GM18519 (cell line): Measurements from ENCODE around the gene EARS2.
"Not testable (repeated sequence)": the region's sequence is repeated elsewhere in the genome, so short reads cannot be mapped to it uniquely, and the experiment has no call there.

Experiments used
- ATAC-seq: cut with Tn5 transposase; IDR thresholded peaks from one replicate; pipeline ENCODE4 v1.9.1; 2021; ENCODE audit warnings: mild to moderate bottlenecking, moderate library complexity; ENCODE audit not compliant: unreplicated experiment, low FRiP score

EARS2 gene

DNA sequence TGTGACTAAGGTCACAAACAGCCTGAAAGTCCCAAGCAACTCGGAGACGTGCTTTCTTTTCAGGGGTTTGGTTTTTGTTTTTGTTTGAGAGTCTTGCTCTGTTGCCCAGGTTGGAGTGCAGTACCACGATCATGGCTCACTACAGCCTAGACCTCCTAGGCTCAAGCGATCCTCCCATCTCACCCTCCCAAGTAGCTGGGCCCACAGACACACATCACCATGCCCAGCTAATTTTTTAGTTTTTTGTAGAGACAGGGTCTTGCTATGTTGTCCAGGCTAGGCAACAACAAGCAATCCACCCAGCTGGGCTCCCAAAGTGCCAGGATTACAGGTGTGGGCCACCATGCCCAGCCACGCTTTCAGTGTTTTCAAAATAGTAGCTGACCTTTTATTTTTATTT, 27.1 kb downstream of the EARS2 start:
- ATAC-seq, result no peak

DNA sequence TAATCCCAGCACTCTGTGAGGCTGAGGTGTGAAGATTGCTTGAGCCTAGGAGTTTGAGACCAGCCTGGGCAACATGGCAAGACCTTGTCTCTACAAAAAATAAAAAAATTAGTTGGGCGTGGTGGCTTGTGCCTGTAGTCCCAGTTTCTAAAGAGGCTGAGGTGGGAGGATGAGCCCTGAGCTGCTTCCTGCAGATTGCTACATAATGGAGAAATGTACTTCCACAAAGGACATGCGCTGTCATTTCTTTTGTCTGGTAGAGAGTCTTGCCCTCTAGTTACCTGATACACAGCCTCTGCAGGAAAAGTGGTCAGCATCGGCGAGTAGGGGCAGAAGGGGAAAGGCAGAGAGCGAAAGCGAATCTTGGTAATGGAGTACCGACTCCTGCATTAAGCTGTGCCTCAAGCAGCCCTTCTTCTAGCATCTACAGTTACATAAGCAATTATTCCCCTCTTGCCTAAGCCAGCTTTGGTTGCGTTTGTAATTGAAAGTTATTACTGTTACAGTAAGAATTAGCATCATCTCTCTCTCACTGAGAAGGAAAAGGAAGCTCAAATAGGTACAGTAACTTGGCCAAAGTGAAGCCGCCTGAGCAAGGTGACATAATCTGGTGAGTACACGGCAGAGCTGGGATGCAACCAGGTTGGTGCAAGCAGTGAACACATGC, 28.4 kb downstream of the EARS2 start:
- ATAC-seq, result no peak

DNA sequence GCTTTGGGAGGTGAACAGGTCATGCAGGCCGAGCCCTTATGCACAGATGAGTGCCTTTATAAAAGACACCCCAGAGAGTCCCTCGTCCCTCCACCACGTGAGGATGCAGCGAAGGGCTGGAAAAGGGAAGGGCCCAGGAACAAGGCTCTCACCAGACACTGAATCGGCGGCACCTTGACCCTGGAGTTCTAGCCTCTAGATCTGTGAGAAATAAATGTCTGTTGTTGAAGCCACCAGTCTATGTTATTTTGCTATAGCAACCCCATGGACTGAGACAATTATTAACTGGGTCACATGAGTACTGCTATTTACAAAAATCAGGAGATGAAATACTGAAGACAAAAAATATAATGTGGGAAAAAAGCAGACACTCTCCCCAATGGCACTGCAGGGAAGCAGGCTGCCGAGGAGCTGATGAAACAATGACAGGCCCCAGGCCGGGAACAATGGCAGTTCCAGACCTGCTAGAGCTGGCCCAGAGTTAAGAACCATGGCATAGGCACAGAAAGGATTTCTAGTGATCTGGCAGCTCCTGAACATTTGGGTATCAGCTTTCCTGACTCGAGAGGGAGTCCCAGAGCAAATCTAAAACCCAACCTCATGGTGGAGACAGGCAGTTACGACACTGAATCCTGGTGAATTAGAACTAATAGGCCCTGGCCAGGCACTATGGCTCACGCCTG, 29.0 kb downstream of the EARS2 start:
- no peak for ATAC-seq

DNA sequence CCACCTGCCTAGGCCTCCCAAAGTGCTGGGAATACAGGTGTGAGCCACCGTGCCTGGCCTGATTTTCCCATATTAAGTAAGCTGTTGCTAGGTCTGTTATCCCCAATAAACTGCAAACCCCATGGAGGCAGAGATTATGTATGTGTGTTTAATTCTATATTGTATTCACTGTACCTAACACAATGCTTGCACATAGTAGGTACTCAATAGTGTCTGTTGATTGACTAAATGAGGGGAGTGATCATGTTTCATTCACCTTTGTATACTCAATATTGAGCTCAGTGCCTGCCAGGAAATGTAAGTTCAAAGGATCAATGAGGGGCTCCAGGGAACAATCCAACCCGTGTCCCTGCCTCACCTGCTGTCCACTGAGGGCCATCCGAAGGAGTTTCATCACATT, 32.3 kb downstream of the EARS2 start:
- ATAC-seq, result no peak

DNA sequence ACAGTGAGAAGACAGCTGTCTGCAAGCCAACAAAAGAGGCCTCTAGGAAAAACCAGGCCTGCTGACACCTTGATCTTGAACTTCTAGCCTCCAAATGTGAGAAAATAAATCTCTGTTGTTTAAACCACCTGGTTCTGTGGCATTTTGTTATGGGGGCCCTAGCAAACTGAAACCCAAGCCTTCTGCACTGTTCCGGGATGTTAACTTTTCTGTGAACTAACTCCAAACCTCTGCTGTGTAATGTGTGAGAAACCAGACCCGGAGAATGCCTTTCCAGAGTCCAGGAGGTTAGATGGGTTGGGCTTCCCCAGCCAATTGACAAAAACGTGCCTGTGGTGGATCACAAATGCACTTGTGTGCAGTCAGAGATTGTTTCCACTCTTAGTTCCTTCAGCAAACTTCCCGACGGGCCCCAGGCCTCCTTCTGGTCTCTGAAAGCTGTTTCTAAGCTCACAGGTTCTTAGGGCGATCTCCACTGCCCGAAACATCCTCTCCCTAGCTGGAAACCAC, 33.2 kb downstream of the EARS2 start:
- ATAC-seq, result no peak

DNA sequence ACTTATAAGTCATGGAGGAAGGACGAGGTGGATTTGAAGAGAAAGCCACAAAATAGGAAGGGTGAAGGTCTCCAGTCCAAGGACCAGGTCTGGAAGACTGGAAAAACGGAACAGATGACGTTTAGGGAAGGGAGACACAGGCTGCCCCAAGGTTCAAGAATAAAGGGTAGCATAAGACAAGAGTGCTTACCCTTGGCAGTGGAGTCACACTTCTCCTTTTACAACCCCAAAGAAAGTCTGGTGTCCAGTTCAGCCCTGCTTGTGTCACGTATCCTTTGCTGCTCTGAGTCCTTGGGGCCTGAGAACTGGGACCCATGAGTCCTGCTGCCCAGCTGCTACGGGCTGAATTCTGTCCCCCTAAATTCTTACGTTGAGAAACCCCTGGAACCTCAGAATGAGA, 33.8 kb downstream of the EARS2 start:
- no peak for ATAC-seq

DNA sequence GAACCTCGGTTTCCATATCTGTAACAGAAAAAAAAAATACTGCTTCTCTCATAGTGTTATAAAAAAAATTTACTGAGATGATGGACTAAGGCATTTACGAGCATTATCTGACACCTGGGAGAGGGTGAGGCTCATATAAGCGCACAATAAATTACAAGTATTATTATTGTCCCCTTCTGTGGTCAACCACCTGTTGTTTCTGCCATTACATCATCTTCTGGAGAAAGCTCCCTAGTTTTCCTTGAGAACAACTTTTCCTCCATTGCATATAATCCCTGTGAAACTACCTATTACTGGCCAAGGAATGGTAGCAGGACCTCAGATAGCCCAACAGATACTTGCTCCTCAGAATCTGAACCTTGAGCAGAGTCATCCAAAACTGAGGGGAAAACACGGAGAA, 35.2 kb downstream of the EARS2 start:
- no peak for ATAC-seq

DNA sequence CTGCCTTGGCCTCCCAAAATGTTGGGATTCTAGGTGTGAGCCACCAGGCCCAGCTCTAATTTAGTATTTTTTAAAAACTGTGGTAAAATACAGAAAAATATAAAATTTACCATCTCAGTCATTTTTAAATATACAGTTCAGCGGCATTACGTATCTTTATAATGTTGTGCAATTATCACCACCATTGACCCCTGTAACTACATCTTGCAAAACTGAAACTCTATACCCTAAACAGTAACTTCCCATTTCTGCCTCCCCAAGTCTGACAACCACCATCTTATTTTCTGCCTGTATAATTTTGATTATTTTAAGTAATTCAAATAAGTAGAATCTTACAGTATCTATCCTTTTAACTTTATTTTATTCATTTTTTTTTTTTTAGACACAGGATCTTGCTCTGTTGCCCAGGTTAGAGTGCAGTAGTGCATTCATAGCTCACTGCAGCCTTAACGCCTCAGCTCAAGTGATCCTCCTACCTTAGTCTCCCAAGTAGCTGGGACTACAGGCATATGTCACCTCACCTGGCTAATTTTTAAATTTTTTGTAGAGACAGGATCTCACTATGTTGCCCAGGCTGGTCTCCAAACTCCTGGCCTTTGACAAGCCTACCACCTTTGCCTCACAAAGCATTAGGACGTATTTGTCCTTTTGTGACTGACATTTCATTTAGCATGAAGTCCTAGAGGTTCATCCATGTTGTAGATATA, 36.0 kb downstream of the EARS2 start:
- ATAC-seq, result no peak

DNA sequence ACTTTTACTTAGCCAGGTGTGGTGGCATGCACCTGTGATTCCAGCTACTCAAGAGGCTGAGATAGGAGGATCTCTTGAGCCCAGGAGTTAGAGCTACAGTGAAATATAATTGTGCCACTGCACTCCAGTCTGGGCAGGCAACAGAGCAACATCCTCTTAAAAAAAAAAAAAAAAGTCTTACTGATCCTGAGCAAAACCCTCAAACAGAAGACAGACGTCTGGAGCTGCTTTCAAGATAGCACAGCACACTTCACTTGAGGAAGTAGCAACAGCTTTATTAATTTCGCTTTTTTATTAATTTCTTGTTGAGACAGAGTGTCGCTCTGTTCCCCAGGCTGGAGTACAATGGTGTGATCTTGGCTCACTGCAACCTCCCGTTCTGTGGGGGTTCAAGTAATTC, 36.6 kb downstream of the EARS2 start:
- no peak for ATAC-seq

DNA sequence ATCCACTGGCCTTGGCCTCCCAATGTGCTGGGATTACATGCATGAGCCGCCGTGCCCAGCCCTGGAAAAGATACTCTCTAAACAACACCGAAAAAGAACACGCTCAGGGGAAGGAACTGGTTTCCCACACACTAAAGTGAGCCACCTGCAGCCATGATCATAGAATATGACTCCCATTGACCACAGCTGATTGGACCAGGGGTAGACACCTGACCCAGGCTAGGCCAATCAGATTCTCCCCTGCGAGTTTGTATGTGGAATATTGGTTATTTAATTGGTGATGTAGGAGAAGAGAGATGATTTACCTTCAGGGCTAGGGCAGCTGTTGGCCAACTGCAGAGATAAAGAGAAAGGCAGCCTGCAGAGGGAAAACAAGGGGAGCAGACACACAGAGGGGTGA, 37.9 kb downstream of the EARS2 start:
- no peak for ATAC-seq

DNA sequence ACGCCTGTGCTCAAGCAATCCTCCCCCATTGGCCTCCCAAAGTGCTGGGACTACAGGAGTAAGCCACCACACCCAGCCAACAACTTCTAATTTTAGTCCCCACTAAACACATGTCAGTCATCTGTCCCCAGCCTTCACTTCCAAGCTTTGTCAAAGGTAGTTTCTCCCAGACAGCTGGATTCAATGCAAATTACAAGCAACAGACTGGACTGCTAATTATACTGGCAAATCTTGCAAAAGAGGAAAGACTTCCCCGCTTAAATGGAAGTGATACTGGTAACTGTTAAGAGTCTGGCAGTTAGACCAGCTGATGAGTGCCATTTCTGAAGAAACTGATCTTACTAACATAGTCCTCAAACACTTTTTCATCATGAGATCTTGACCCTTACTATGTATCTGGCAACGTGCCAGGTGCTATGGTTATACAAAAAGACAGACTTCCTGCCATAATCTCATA, 38.7 kb downstream of the EARS2 start:
- ATAC-seq, result no peak

DNA sequence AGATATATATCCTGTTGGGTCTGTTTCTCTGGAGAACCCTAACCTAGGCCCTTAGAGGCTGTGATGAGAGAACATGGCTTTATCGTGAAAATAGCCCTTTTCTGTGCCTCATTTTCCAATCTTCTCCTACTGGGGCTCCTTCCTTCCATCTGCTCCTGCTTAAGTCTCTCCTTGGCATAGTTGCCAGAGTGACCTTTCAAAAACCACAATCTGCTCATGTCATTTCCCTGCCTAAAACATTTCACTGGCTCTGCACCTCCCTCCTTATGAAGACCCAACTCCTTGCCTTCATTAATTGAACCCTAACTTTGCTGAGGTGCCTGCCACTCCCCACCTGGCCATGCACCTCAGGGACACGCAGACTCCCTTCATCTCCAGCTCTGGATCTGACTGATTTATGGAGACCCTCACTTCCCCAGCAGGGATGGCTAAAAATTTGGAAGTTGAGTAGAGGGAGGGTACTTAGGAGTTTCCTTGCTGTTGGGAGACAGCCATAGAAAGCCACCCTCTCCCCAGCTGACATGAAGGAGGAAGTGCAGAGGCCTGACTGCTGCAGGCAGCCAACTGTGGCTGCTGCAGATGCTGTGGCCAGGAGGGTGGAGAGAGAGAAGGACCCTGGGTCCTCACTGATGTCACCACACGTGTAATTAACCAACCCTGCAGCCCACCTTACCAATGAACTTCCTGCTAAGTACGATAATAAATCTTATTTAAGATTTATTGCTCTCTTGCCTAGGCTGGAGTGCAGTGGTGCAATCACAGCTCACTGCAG, 40.6 kb downstream of the EARS2 start:
- no peak for ATAC-seq

DNA sequence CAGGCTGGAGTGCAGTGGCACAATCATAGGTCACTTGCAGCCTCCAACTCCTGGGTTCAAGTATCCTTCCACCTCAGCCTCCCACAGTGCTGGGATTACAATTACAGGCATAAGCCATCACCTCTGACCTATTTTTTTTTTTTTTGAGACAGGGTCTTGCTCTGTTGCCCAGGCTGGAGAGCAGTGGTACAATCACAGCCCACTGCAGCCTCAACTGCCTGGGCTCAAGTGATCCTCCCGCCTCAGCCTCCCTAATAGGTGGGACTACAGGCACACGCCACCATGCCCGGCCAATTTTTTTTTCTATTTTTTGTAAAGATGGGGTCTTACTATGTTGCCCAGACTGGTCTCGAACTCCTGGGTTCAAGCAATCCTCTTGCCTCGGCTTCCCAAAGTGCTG, 41.3 kb downstream of the EARS2 start:
- ATAC-seq, result no peak

DNA sequence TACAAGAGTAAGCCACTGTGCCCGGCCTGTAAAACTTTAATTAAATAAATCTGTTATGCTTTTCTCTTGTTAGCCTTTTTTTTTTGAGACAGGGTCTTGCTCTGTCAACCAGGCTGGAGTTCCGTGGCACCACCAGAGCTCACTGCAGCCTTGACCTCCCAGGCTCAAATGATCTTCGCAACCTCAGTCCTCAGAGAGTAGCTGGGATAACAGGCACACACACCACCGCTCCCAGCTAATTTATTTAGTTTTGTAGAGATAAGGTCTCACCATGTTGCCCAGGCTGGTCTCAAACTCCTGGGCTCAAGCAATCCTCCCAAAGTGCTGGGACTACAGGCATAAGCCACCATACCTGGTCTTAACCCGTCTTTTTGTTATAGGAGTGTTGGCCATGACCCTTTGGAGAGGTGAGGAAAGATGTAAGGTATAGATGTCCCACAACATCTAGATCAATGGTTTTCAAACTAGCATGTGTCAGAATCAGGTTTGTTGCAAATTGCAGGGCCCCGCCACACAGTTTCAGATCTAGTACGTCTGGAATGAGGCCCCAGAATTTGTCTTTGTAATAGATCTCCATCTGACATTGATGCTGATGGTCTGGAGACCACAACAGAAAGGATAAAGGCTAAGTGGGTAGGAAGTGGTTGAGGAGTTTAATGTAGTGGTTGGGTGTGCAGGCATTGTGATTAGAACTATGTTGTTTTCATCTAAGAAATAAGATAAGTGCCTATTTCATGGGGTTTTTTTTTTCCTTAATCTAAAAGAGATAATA, 42.6 kb downstream of the EARS2 start:
- no peak for ATAC-seq

DNA sequence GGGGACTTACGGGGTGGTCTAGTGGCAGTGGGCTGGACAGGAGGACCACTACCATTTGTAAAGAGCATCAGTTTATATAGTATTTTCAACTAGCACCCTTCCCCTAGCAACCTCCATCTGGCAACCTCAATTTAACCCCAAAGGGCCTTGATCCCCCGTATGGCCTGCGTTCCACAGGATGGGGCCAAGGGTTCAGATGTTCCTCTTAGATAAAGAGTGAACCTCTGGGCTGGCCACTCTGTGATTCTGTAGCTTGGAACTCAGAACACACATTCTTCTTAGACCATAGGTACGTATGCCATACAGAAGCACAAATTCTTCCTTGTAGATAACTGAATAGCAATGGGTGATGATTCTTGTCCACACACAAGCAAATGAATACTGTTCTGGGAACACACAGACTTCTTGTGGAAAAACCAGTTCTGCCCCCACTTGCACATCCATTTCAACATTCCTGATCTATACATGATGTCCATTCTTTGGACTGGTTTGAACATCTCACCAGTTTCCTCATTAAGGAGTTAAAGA, 44.9 kb downstream of the EARS2 start:
- no peak for ATAC-seq

DNA sequence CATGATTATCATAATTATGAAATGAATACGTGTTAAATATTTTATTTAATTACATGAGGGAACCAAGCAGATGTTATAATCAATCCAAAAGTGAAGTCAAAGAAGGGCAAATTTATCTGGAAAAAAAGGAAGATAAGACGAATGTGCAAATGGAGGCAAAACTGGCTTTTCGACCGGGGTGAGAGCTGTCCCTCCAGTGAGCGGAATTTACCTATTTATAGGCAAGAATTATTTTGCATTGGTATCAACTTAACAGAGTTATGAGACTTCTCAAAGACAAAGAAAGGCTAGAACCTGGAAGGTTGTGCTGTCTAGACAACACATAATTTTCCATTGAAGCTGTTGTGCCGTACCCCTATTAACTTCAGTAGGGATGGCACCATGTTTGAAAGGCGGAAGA, 45.4 kb downstream of the EARS2 start:
- no peak for ATAC-seq

DNA sequence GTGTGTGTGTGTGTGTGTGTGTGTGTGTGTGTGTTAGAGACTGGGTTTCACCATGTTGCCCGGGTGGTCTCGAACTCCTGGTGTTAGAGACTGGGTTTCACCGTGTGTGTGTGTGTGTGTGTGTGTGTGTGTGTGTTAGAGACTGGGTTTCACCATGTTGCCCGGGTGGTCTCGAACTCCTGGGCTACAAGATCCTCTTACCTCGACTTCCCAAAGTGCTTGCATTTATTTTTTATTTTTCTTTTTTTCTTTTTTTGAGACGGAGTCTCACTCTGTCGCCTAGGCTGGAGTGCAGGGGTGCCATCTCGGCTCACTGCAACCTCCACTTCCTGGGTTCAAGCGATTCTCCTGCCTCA, 46.3 kb downstream of the EARS2 start:
- ATAC-seq, result not testable (repeated sequence)

DNA sequence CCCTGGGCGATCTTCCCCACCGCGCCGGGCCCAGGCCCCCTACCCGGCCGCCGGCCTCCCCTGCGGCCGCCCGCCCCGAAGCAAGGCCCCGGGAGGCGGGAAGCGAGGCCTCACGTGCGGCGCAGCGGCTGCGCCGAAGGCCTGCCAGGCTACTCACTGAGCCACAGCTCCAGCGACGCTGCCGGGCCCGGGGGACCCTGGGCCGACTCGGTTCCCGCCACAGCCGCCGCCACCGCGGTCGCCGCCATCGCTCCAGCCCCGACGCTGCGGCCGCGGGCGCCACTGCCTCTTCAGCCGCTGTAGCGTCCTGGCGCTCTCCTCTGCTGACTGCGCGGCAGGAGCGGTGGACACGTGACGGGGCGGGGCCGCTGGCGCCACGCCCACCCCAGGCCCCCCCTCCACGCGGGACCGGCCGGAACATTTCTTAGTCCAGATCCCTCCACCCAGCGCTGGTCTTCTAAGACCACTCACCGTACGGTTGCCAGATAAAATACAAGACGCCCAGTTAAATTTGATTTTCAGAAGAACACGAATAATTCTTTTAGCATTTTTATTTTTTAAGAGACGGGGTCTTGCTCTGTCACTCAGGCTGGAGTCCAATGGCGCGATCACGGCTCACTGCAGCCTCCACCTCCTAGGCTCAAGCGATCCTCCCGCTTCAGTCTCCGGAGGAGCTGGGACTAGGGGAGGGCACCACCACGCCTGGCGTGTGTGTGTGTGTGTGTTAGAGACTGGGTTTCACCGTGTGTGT, 46.8 kb downstream of the EARS2 start, which contains the start of gene GGA2:
Gene GGA2 (minus strand): TSS at position 331 of the 751 bp plus-strand sequence. CDS start 83 bp downstream, at position 248.
- ATAC-seq, result peak; percentile 68

DNA sequence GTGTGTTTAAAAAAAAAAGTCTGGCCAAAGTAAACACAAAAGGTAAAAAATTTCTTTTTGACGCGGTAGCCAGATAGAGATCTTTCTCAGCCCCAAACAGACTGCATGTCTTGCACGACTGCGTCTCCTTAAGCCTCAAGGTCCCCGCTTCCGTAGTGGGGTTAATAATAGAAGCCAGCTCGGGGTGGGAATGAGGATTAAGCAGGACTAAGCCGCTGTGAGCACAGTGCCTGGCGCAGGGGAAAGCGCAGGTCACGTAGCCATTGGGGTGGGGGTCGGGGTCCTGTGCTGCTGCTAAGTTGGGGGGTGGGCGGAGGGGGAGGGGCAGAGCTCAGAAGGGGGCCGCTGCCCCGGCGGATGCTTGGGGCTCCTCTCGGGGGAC, 47.4 kb downstream of the EARS2 start:
- no peak for ATAC-seq
